Cardiac fibroblast (primary cell): ENCODE results near the gene GPR158.
A peak's percentile ranks its signal among the peaks of the same experiment; 100 is the strongest.

Experiments used
- DNase-seq, 2 donors: peaks; one replicate each; pipeline versions ENCODE4 v3.0.0 to v3.0.0-alpha.2; 2010; ENCODE audit warnings: low read depth in 2 of 2
- H3K4me3 ChIP-seq, 2 donors: replicated peaks in 1 of 2; 1 replicate in 1 of 2; 2 replicates in 1 of 2; pipeline ENCODE4 v1.5.1; 2011; ENCODE audit warnings: low read depth in 2 of 2, low read length in 2 of 2, mild to moderate bottlenecking in 2 of 2, moderate library complexity in 1 of 2
- TF ChIP-seq, protein P1 (sequence below): IDR thresholded peaks from one replicate; pipeline ENCODE4 v1.5.1; 2011; ENCODE audit warnings: low read depth, mild to moderate bottlenecking, low read length, inconsistent platforms

The GPR158 gene

DNA sequence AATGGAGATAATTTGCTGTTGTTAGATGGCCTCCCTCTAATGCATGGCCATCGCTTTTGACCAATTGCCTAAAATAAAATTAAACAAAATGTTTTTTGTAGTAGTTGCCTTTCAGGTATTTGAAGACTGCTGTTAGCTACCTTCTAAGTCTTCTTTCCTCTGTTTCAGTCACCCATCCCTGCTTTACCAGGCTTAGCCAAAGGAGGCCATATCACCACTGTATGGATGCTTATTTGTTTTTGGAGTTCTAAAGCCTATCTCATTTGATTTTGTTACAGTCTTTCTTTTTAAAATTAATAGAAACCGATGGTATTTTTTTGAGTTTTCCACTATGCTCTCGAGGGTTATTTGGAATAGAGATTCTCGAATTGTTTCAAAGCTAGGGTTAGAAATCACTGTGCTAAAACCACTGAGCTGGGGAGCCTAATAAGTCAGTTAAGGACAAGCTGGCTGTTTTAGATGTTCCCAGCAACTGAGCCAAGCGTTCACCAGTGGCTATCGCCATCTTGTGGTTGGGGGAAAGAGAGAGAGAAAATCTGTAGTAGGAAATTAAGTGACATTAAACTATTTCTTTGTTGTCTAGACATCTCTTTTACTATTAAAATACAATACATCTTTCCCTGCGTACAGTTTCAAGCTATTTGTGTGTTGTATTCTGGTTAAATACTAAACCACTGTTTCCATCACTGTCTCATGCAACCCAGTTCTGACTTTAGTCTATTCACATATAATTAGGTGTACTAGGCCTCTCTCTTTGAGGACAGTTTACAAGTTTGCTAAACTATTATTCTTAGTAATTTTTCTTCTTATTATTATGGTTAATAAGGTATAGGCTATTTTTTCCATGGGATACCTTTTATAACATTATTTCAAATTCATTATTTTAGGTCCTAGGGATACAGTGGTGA is 52.2 kb downstream of the GPR158 start:
- H3K4me3 ChIP-seq = no peak overlapping the region
- TF ChIP-seq, protein P1, sequence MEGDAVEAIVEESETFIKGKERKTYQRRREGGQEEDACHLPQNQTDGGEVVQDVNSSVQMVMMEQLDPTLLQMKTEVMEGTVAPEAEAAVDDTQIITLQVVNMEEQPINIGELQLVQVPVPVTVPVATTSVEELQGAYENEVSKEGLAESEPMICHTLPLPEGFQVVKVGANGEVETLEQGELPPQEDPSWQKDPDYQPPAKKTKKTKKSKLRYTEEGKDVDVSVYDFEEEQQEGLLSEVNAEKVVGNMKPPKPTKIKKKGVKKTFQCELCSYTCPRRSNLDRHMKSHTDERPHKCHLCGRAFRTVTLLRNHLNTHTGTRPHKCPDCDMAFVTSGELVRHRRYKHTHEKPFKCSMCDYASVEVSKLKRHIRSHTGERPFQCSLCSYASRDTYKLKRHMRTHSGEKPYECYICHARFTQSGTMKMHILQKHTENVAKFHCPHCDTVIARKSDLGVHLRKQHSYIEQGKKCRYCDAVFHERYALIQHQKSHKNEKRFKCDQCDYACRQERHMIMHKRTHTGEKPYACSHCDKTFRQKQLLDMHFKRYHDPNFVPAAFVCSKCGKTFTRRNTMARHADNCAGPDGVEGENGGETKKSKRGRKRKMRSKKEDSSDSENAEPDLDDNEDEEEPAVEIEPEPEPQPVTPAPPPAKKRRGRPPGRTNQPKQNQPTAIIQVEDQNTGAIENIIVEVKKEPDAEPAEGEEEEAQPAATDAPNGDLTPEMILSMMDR = peak; percentile 67
- DNase-seq = peak; percentile 60 to 78

DNA sequence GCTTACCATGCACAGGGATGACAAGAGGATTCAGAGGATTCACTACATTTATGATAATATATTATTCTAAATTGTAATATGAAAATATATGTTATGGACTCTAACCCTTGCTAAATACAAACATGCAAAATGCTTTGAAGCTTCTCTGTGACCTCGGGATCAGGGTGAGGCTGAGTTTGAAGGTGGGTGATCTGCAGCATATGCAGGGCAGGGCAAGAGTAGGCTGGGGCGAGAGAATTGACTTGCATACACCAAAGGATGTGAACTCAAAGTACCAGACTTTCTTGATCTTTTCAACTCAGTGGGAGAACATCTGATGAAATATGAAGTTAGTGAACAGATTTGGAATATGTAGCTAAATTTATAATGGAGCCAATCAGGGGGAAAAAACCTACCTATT is 57.0 kb downstream of the GPR158 start:
- H3K4me3 ChIP-seq = no peak overlapping the region
- DNase-seq = no peak
- TF ChIP-seq, protein P1 = no peak

DNA sequence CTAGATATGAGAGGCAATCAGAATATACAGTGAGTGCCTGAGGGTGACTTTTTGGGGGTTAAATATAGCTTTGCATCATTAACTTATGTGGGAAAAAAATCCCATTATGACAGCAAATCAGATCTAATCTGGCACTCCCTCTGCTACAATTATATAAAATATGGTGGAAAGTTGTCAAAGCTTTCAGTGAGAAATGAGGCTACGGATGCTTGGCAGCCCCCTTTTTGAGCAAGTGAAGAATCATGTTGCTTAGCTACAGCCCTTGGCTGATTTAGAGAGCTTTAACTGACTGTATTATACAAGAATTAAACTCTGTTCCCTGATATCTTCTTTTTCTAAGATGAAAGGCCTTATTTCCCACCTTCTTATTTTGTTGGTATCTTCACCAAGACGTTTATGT is 57.4 kb downstream of the GPR158 start:
- DNase-seq = no peak
- TF ChIP-seq, protein P1 = no peak
- no peak overlapping the region for H3K4me3 ChIP-seq

DNA sequence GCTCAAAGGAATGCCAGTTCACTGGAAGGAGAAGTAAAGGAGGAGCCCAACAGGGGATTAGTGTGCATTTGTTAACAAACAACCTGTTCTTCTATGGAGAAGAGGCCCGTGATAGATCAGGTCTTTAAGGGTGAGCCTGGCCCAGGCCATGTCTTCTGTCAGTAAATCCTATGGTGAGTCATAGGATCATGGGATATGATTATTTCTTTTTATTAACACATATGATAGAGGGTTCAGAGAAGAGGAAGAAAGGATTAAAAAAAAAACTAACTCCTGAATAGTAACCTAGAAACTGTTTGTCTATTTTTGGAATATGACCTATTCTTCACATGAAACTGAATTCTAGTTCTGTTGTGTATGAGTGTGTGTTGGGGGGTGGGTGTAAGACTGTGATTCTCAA is 70.4 kb downstream of the GPR158 start:
- TF ChIP-seq, protein P1 = no peak
- H3K4me3 ChIP-seq = no peak overlapping the region

DNA sequence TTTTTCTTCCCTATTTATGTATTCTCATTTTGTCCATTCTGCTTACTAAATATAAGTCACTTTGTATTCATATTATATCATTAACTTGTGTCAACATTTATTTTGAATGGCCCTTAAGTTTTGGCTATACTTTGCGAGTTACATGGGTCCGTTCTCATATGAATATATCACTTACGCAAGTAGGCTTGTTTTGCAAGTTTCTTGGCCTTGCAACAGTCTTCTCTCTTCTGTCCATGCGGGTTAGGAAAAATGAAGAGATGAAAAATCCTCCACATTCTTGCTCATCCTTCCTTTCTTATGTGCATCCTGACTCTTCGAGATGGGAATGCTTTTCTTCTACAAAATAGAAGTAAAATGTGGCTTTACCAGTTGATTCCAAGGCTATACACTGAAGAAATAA is 82.8 kb downstream of the GPR158 start:
- DNase-seq = no peak
- TF ChIP-seq, protein P1 = no peak
- no peak overlapping the region for H3K4me3 ChIP-seq

More for the DNA sequence above, 70.4 kb downstream of the GPR158 start:
- no peak for DNase-seq

DNA sequence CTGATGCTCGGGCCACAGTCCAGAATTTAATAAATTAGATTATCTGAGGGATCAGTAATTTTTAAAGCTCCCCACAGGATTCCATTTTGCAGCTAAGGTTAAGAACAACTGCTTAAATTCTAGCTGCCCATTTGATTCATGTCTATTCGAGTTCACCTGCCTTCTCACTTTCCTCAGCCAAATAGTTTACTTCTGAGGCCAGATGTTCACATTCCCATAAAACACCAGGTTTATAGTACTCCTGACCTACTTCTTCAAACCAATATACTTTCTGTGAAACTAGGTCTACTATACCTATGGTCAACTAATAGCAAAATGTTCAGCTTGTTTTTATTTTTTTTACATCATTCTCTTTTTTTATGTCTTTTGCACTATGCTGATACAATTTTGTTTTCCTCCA is 86.3 kb downstream of the GPR158 start:
- H3K4me3 ChIP-seq = no peak overlapping the region
- no peak for DNase-seq
- TF ChIP-seq, protein P1 = no peak

DNA sequence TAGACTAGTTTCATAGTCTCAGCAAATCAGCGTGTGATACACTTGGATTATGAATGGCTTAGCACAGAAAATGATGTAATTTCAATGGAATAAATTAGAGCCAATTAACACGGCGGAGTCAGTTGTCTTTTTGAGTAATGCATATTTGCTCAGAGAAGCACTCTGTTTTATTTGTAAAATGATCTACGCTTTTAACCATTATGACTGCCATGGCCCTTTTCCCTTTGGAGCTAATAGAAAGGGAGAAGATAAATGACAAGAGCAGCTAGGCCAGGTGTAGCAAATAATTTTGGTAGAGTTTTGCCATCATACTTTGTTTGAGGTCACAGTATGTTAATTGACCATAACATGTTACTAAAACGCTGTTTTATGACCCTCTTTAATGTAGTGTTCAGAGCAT is 86.8 kb downstream of the GPR158 start:
- TF ChIP-seq, protein P1 = no peak
- no peak overlapping the region for H3K4me3 ChIP-seq
- DNase-seq = no peak
